ENCODE data around the gene CCDC152.
A peak's percentile ranks its signal among the peaks of the same experiment; 100 is the strongest.
"Not testable (repeated sequence)": the region's sequence is repeated elsewhere in the genome, so short reads cannot be mapped to it uniquely, and the experiment has no call there.

The CCDC152 gene, protein sequence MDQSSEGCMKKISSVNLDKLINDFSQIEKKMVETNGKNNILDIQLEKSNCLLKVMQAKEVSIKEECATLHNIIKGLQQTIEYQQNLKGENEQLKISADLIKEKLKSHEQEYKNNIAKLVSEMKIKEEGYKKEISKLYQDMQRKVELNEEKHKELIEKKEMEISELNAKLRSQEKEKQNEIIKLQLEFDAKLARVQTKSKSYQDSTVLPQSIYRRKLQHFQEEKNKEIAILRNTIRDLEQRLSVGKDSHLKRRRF

GRCh38 chr5:42756606-42757601 lies at the start of gene CCDC152:
Gene CCDC152, plus strand, starts transcription at chr5:42756818. Its CDS starts 2,304 bp downstream, at chr5:42759122.
- peak; percentile 4 for DNase-seq (ENCODE audit: extremely low read depth, low read depth)
- TF ChIP-seq CTCF (IDR thresholded peaks at IDR 0.05; ENCODE audit: low read depth, low read length): no peak

GRCh38 chr5:42715785-42716184 lies 40.8 kb upstream of the CCDC152 start:
- DNase-seq (ENCODE audit: extremely low read depth, low read depth): no peak
- TF ChIP-seq CTCF (IDR thresholded peaks at IDR 0.05; ENCODE audit: low read depth, low read length): no peak

GRCh38 chr5:42718591-42718990 lies 38.0 kb upstream of the CCDC152 start:
- TF ChIP-seq CTCF (IDR thresholded peaks at IDR 0.05; ENCODE audit: low read depth, low read length): no peak
- DNase-seq (ENCODE audit: extremely low read depth, low read depth): no peak

GRCh38 chr5:42719034-42719433 lies 37.6 kb upstream of the CCDC152 start:
- no peak for DNase-seq (ENCODE audit: extremely low read depth, low read depth)
- TF ChIP-seq CTCF (IDR thresholded peaks at IDR 0.05; ENCODE audit: low read depth, low read length): no peak

DNA sequence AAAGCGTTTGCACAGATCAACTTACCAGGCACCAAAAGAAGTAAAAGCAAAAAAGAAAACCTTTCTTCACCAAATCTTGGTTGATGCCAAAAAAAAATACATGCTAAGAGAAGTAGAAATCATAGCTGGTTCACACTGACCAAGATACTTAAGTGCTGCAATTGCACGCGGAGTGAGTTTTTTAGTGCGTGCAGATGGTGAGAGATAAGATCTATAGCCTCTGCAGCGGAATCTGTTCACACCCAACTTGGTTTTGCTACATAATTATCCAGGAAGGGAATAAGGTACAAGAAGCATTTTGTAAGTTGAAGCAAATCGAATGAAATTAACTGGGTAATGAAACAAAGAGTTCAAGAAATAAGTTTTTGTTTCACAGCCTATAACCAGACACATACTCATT lies 36.4 kb upstream of the CCDC152 start:
- no peak for DNase-seq (ENCODE audit: extremely low read depth, low read depth)
- no peak for TF ChIP-seq CTCF (IDR thresholded peaks at IDR 0.05; ENCODE audit: low read depth, low read length)

GRCh38 chr5:42721484-42721883 lies 35.1 kb upstream of the CCDC152 start:
- TF ChIP-seq CTCF (IDR thresholded peaks at IDR 0.05; ENCODE audit: low read depth, low read length): no peak

DNA sequence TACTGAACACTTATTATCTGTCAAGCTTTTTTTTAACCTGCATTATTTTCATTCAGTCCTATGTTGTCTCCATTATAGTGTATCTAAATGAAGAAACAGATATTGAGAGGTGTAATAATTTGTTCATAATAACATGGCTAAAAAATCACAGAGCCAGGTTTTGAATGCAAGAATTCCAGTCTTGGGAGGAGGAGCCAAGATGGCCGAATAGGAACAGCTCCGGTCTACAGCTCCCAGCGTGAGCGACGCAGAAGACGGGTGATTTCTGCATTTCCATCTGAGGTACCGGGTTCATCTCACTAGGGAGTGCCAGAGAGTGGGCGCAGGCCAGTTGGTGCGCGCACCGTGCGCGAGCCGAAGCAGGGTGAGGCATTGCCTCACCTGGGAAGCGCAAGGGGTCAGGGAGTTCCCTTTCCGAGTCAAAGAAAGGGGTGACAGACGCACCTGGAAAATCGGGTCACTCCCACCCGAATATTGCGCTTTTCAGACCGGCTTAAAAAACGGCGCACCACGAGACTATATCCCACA lies 22.0 kb upstream of the CCDC152 start:
- not testable (repeated sequence) for DNase-seq (ENCODE audit: extremely low read depth, low read depth)

More at GRCh38 chr5:42721484-42721883, 35.1 kb upstream of the CCDC152 start:
- DNase-seq (ENCODE audit: extremely low read depth, low read depth): no peak
